ENCODE data around the gene GRID2. TPM values are rescaled to one million over a fixed set of nuclear protein-coding genes. Genes with fewer than 3 reads are reported as not detected.

GRID2 gene
- total RNA-seq: not detected in 2 replicates

DNA sequence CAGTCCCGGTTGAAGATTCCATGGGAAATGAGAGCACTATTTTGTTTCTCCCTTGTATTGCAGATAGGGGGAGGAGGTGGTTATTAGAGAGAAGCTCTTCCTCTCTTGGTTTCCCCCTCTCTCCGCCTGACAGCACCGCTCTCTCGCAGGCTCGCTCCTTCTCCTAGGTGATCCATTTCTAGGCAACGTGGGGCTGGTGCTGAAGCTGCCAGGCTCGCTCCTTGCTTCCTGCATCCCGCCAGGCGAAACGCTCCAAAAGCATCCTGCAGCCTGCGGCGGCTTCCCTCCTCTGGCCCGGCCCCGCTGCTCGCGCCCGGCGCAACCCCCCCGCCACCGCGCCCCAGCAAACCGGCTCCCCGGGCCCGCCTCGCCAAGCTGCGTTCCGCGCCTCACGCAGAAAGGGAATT lies at the start of gene GRID2:
GRID2 (plus strand) TSS at position 346 of the 407 bp plus-strand sequence.

Measured in dermis lymphatic vessel endothelial cell (primary cell).